ENCODE results near the gene KCNB1. TPM values are rescaled to one million over a fixed set of nuclear protein-coding genes. Genes with fewer than 3 reads are reported as not detected.

KCNB1 gene
- total RNA-seq, 1 experiment from 2014 or later = 0.09 TPM

DNA sequence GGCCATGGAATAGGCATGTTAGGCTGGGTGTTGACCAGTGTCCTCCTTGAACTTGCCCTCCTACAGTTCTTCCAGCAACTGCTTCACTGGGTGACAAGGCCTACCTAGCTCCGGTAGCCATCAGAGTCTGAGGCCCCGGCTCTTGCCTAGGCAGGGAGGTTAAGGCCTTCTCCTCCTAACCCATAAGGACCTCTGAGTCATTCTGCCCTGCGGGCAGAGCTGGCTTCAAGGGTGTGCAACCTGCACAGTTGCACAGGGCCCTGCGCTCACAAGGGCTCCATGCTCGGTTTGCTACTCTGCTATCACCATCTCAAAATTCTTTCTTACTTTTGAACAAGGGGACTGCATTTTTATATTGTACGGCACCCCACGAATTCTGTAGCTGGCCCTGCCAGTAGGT is 17.9 kb downstream of the KCNB1 start:
- no peak for DNase-seq
- Histone ChIP-seq H3K9me3 (peaks cover 3% of the 10 kb centered on the region; the same call in 1 of the 2 replicates), H3K4me3 (ENCODE audit: low read depth, low read length) (no peak overlapping the region), H3K27me3 (replicated peaks; ENCODE audit: control insufficient read depth, insufficient read depth, low read length) (peaks cover 1% of the 10 kb centered on the region), H3K36me3 (ENCODE audit: control insufficient read depth, insufficient read depth, low read length) (no peaks in the 10 kb centered on the region), H3K4me1 (no peaks in the 10 kb centered on the region)
- TF ChIP-seq, protein P1, sequence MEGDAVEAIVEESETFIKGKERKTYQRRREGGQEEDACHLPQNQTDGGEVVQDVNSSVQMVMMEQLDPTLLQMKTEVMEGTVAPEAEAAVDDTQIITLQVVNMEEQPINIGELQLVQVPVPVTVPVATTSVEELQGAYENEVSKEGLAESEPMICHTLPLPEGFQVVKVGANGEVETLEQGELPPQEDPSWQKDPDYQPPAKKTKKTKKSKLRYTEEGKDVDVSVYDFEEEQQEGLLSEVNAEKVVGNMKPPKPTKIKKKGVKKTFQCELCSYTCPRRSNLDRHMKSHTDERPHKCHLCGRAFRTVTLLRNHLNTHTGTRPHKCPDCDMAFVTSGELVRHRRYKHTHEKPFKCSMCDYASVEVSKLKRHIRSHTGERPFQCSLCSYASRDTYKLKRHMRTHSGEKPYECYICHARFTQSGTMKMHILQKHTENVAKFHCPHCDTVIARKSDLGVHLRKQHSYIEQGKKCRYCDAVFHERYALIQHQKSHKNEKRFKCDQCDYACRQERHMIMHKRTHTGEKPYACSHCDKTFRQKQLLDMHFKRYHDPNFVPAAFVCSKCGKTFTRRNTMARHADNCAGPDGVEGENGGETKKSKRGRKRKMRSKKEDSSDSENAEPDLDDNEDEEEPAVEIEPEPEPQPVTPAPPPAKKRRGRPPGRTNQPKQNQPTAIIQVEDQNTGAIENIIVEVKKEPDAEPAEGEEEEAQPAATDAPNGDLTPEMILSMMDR (IDR thresholded peaks at IDR 0.05; ENCODE audit: insufficient read depth in 1 of 2, low read depth in 1 of 2, low read length in 1 of 2, severe bottlenecking in 1 of 2, unreplicated experiment in 1 of 2) = no peak
- CTCF ChIA-PET = interaction anchor here (1.1 to 1.4 kb wide), 2 partner anchors 84 to 144 kb away, joined by 4 read pairs; no protein-coding TSS in a partner anchor
- Mint-ChIP-seq H3K4me1 (ENCODE audit: low read depth, unreplicated experiment) (no peaks in the 10 kb centered on the region), H3K36me3 (ENCODE audit: insufficient read depth, unreplicated experiment) (no peaks in the 10 kb centered on the region), H3K27me3 (ENCODE audit: insufficient read depth, unreplicated experiment) (peaks cover 36% of the 10 kb centered on the region), H3K9me3 (ENCODE audit: unreplicated experiment) (no peaks in the 10 kb centered on the region), H3K27ac (ENCODE audit: unreplicated experiment) (no peak overlapping the region), H3K4me3 (ENCODE audit: unreplicated experiment) (no peak overlapping the region)
- intact Hi-C loops (cut with micrococcal nuclease; ENCODE audit: unreplicated experiment) = no loop called here
- BruUV-seq (replicated peaks) = no TSS peak
- POLR2A ChIA-PET = no interaction called here

DNA sequence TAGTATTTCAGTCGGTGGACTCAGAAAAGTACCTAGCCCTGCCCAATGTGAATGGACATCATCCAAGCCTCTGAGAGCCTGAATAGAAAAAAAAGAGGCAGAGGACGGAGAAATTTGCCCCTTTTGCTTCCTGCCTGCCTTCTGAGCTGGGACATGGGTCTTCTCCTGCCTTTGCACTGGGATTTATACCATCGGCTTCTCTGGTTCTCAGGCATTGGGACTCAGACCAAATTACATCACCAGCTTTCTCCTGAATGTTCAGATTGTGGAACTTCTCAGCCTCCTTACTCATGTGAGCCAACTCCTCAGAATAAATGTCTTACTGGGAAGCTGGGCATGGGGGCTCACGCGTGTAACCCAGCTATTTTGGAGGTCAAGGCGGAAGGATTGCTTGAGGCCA is 19.8 kb downstream of the KCNB1 start:
- TF ChIP-seq, protein P1 (IDR thresholded peaks at IDR 0.05; ENCODE audit: insufficient read depth in 1 of 2, low read depth in 1 of 2, low read length in 1 of 2, severe bottlenecking in 1 of 2, unreplicated experiment in 1 of 2) = no peak
- no peaks in the 10 kb centered on the region for H3K36me3 ChIP-seq (ENCODE audit: control insufficient read depth, insufficient read depth, low read length)
- Mint-ChIP-seq H3K36me3 (ENCODE audit: insufficient read depth, unreplicated experiment) (no peaks in the 10 kb centered on the region), H3K27me3 (ENCODE audit: insufficient read depth, unreplicated experiment) (peaks cover 40% of the 10 kb centered on the region), H3K27ac (ENCODE audit: unreplicated experiment) (no peak overlapping the region), H3K4me1 (ENCODE audit: low read depth, unreplicated experiment) (no peaks in the 10 kb centered on the region), H3K4me3 (ENCODE audit: unreplicated experiment) (no peak overlapping the region), H3K9me3 (ENCODE audit: unreplicated experiment) (no peaks in the 10 kb centered on the region)
- no peak overlapping the region for H3K4me3 ChIP-seq (ENCODE audit: low read depth, low read length)
- peaks cover 3% of the 10 kb centered on the region for H3K27me3 ChIP-seq (replicated peaks; ENCODE audit: control insufficient read depth, insufficient read depth, low read length)
- POLR2A ChIA-PET = no interaction called here
- CTCF ChIA-PET = interaction anchor here (0.6 to 0.9 kb wide), 2 partner anchors 21 kb away, joined by 3 to 4 read pairs; no protein-coding TSS in a partner anchor
- BruUV-seq (replicated peaks) = no TSS peak
- no peaks in the 10 kb centered on the region for H3K4me1 ChIP-seq
- intact Hi-C loops (cut with micrococcal nuclease; ENCODE audit: unreplicated experiment) = no loop called here
- no peak for DNase-seq
- H3K9me3 ChIP-seq = peaks cover 3% of the 10 kb centered on the region; the same call in 1 of the 2 replicates

DNA sequence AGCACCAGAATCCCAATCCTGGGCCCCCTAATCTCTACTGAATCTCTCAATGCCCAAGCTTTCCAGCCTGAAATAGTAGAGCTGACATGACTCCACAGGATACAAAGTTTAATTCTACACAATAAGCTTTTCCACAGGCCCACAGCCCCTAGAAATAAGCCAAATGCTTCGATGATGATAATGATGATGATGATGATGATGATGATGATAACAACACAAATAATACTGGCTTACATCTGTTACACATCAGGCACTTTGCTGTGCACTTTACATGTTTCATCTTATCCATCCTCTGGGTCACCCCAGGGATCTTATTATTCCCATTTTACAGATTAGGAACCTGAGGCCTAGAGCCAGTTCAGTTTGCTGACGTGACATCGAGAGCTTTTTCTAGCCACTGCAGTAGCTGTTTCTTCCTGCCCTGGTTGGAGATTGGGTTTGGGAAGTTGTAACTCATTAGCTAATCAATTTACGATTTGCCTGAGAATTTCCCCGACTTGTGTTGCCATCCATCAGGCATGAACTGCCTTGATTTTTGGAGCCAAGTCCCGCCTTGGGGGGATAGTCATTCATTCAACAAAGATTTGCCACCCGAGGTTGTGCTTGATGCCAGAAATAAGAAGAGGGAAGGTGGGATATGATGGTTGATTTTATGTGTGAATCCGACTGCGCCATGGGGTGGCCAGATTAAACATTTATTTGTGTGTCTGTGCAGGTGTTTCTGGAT is 20.4 kb downstream of the KCNB1 start:
- Mint-ChIP-seq H3K9me3 (ENCODE audit: unreplicated experiment) (no peaks in the 10 kb centered on the region), H3K4me3 (ENCODE audit: unreplicated experiment) (no peak overlapping the region), H3K4me1 (ENCODE audit: low read depth, unreplicated experiment) (no peaks in the 10 kb centered on the region), H3K27me3 (ENCODE audit: insufficient read depth, unreplicated experiment) (peaks cover 37% of the 10 kb centered on the region), H3K36me3 (ENCODE audit: insufficient read depth, unreplicated experiment) (no peaks in the 10 kb centered on the region), H3K27ac (ENCODE audit: unreplicated experiment) (no peak overlapping the region)
- H3K9me3 ChIP-seq = peaks cover 3% of the 10 kb centered on the region; the same call in 1 of the 2 replicates
- TF ChIP-seq, protein P1 (IDR thresholded peaks at IDR 0.05; ENCODE audit: insufficient read depth in 1 of 2, low read depth in 1 of 2, low read length in 1 of 2, severe bottlenecking in 1 of 2, unreplicated experiment in 1 of 2) = no peak
- DNase-seq = no peak
- no peak overlapping the region for H3K4me3 ChIP-seq (ENCODE audit: low read depth, low read length)
- CTCF ChIA-PET = interaction anchor here (0.6 kb wide), 1 partner anchor 21 kb away, joined by 4 read pairs; no protein-coding TSS in a partner anchor
- no TSS peak for BruUV-seq (replicated peaks)
- no peaks in the 10 kb centered on the region for H3K4me1 ChIP-seq
- intact Hi-C loops (cut with micrococcal nuclease; ENCODE audit: unreplicated experiment) = no loop called here
- peaks cover 3% of the 10 kb centered on the region for H3K27me3 ChIP-seq (replicated peaks; ENCODE audit: control insufficient read depth, insufficient read depth, low read length)
- POLR2A ChIA-PET = interaction anchor here (0.7 kb wide), 1 partner anchor 487 kb away, joined by 3 read pairs; no protein-coding TSS in a partner anchor
- H3K36me3 ChIP-seq (ENCODE audit: control insufficient read depth, insufficient read depth, low read length) = no peaks in the 10 kb centered on the region

Data from Caco-2 (cell line).